ENCODE data around the gene RHOH.
"Not testable (repeated sequence)": the region's sequence is repeated elsewhere in the genome, so short reads cannot be mapped to it uniquely, and the experiment has no call there.

Gene RHOH

GRCh38 chr4:40196724-40197281 lies at the start of gene RHOH:
Gene RHOH (plus strand): TSS chr4:40197031. CDS start chr4:40243387, 46,356 bp downstream.
- peak; percentile 84 for DNase-seq

GRCh38 chr4:40147490-40147889 lies 49.3 kb upstream of the RHOH start:
- not testable (repeated sequence) for DNase-seq

GRCh38 chr4:40149960-40150385 lies 46.9 kb upstream of the RHOH start:
- DNase-seq: peak; percentile 73

- no peak for DNase-seq
These were observed 45.9 kb upstream of the RHOH start for GRCh38 chr4:40150932-40151331.

- DNase-seq: no peak
These were observed 44.2 kb upstream of the RHOH start for GRCh38 chr4:40152637-40153036.

GRCh38 chr4:40157436-40157835 lies 39.4 kb upstream of the RHOH start:
- no peak for DNase-seq

DNA sequence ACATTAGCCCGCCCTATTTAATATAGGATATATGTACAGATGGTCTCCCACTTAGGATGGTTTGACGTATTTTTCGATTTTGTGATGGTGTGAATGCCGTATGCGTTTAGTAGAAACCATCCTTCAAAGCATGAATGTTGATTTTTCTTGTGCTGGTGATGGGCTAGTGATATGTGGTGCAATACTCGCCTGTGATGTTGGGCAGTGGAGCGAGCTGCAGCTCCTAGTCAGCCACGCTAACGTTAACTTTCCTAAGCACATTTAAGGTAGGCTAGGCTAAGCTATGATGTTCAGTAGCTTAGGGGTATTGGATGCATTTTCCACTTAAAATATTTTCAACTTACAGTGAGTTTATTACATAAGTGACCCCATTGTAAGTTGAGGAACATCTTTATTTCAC lies 36.6 kb upstream of the RHOH start:
- DNase-seq: no peak

DNA sequence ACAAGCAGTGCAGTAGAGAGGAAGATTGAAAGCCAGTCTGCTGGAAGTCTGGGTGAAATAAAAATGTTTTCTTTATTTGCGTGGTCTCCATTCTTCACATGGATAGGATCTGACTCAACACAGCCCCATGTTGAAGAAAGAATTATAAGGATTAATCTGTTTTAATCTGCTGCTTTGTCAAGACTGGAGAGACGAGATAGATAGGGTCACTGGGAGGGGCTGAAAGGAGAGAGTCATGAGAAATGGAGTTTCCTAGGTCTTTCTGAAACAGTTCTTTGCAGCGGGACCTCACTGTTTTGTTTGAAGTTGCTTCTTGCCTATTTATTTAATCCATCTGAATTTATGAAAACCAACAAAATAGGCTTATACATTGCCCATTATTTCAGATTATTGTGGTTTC lies 32.4 kb upstream of the RHOH start:
- DNase-seq: no peak

DNA sequence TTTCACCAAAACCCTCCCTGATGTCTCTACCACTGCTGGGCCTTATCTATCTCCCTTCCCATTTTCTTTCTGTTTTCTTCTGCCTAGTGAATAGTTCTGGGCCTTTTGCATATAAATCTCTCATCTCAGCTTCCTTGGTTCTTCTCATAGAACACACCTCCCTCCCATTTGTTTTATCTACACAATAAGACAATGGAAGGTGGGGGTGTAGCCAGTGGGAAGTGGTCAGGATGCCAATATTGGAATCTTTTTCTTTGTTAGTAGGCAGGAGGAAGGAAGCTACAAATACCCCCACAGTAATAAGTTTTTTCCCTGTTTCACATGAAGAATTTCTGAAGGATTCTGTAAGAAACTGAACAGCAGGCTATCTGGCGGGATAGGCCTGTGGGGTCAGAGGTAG lies 30.9 kb upstream of the RHOH start:
- no peak for DNase-seq

GRCh38 chr4:40168070-40168469 lies 28.8 kb upstream of the RHOH start:
- no peak for DNase-seq

- DNase-seq: no peak
These were observed 26.2 kb upstream of the RHOH start for GRCh38 chr4:40170588-40170987.

DNA sequence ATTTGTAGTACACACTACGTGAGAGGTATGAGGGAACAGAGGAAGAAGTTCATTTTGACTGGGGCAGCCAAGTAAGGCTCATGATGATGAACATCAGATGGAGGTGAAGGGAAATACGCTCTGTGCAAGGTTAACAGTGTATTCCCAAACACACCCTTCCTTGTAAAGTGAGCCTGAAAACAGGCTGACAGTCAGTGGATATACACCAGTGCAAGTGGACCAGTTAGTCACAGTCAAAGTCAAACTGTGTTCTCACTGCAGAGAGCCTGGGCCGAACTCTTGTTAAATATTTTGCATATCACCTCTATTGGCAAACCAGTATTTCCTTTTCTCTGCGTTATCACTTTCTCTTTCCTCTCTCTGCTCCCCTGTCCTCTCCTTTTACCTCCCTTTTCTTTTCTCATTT lies 23.4 kb upstream of the RHOH start:
- DNase-seq: no peak

DNA sequence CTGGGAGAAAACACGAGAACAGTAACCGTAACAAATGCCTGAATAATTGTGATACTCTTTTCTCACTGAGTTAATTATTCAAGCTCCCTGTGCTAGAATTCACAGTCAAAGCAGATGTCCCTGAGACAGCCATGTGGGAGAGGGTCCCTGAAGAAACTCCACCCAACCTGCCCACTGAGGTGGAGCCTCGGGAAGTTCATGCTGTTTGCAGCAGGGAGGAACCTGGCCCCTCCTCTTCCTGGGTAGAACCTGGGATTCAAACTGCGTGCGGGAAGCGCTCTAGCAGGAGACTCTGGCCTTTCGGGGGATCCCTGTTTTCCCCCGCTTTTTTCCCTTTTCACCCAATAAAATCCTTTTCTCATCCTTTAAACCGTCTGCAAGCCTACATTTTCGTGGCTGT lies 20.2 kb upstream of the RHOH start:
- no peak for DNase-seq

- DNase-seq: no peak
These were observed 19.2 kb upstream of the RHOH start for GRCh38 chr4:40177591-40177990.

- no peak for DNase-seq
These were observed 18.2 kb upstream of the RHOH start for GRCh38 chr4:40178672-40179071.

DNA sequence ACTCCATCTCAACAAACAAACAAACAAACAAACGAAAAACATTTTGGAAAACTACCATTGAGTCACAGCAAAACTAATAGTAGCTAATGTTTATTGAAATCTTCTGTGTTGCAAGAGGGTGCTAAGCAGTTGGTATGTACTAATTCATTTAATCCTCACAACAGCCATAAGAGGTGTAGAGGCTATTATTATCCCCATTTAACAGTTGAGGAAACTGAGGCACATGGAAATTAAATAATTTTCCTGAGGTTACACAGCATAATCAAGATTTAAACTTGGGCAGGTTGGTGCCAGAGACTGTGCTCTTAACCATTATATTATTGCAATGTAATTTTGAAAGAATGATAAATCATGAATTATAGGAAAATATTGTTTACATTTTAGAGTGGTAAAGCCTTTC lies 17.5 kb upstream of the RHOH start:
- DNase-seq: no peak

DNA sequence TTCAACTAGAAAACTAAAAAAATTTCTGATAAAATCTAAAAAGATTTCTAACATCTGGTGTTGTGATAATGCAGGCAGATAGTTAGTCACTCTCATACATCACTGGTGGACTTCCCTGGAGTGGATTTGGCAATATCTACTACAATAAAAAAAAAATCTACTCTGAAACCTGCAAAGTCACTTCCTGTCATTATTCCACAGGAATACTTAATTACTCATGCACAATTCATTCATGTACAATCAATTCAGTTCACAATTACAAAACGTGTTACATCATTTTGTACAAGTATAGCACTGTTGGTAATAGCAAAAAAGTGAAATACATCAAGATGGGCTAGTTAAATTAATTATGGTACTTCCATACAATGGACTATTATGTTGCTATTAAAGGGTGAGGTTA lies 16.5 kb upstream of the RHOH start:
- no peak for DNase-seq

DNA sequence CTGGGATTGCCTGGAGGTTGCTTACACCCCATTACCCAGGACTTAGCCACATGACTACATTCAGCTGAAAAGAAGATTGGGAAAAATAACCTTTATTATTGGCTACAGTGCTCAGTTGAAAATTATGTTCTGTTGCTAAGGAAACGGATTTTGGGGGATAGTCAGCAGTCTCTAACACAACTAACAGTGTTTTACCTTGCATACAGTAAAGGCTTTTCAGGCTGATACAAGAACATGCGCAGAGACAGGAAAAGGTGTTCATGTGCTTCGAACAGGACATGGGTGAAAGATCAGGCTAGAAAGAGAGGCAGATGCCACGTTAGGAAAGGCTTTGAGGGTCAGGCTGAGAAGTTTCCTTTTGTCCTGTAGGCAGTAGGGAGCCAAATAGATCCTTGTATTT lies 14.8 kb upstream of the RHOH start:
- DNase-seq: no peak

DNA sequence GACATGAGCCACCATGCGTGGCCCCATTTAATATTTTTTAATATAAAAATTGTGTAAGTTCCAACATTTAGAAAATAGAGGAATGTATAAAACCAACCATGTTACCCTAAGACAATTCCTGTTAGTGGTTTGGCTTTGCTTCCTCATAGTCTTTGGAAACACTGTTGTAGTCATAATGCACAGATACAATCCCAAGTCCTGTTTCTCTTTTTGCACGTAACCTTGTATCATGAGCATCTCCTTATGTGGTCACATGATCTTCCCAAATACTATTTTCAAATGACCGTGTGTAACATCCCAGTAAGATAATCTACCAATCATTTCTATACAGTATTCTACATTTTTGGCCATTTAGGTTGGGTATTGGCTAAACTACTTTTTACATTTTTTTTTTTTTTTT lies 13.9 kb upstream of the RHOH start:
- DNase-seq: no peak

DNA sequence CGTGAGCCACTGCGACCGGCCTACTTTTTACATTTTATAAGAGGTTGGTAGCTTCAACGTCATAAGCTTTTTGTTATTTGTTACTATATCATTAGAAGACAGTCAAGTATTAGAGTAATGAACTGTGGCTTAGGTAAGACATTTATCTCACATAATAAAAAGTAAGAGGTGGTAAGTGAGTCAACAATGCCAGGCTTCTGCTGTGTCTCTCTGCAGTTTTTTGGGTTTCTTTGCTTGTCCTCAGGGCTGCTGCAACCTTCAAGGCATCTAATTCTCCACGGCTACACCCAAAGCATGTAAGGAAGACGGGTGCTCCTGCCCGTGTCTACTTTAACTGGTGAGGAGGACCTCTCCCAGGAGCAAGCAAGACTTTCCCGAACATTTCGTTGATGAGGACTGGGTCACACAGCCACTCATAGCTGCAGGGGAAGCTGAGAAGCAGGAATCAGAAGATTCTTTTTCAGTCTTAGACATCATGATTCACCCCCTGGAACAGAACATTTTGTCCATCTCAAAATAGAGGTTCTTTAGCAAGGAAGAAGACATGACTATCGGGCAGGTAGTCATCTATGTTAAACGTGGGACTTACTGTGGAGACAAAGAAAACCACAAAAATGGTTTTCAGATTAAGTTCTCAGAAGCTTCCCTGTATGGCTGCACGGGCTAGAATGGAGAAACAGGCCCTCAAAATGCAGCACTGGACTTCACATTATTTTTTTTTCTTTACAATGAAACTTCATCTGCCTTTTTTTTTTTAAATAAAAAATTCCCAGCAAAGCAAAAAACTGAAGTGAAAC lies 13.0 kb upstream of the RHOH start:
- DNase-seq: no peak

DNA sequence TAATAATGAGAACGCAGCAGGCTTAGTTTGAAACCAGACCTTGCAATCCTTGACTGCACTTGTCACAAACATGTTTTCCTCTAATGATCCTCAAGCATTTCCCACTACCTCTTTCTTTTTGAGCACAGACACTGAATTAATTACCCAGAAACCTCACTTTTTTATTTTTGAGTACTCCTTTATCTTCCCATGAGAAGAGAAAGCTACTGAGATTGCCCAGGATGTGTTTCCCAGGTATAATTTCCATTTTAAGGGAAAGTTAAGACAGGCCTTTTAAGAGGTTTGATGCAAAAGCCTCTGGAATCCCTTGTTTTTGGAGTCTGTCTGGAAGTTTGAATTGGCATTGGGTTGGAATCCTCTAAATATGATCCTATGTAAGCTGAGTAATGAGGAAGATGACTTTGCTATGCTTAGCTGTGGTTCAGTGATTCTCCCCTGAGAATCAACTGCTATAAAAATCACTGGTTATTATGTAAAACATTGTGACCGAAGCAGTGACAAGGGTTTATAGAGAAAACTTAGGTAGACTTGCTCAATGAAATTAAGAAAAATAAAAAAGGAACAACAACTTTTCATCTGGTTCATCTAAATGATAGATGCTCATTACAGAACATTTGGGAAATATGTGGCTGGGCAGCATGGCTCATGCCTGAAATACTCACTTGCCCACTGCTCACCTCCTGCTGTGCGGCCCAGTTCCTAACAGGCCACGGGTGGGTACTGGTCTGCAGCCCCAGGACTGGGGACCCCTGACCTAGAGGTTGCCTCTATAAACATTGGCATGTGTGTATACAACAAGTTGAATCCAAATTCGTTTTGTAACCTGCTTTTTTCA lies 10.8 kb upstream of the RHOH start:
- no peak for DNase-seq

GRCh38 chr4:40186665-40187014 lies 10.2 kb upstream of the RHOH start:
- no peak for DNase-seq

- DNase-seq: no peak
These were observed 9.4 kb upstream of the RHOH start for GRCh38 chr4:40187386-40187906.

DNA sequence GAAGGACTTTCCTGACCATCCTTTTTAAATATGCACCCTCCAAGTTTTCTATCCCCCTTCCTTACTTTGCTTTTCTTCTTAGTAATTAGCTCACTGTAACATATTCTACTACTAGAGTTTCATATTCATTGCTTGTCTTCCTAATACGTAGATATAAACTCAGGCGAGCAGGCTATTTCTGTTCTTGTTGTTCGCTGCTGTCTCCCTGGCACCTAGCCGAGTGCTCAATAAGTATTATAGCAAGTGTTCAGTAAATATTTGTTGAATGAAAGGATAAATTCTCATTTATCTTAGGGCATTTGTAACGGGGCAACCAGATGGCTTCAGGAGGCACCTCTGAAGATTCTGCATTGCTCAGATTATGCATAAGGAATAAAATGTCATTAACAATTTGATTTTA lies 6.8 kb upstream of the RHOH start:
- DNase-seq: no peak

Data from stimulated activated CD4-positive, alpha-beta T cell treated with anti-CD3 and anti-CD28 coated beads, Interleukin-1b, Interleukin-23, amount 100 ng/mL, for 48 hours (primary cell).